Coronary artery (tissue), 2 donors: Measurements from ENCODE around the gene ST8SIA1.

Experiments
- DNase-seq: peaks from one replicate; pipeline ENCODE4 v3.0.0-alpha.2; 2017; ENCODE audit warnings: low spot score
- H3K27ac ChIP-seq, 2 donors: fragments of 200-600 bp; sonication (generic); one replicate each; pipeline ENCODE4 v1.5.1; 2016 to 2019
- H3K4me3 ChIP-seq: fragments of 200-600 bp; sonication (generic); 2 replicates; pipeline ENCODE4 v1.5.1; 2016; ENCODE audit warnings: mild to moderate bottlenecking, moderate library complexity
- TF ChIP-seq, protein P1 (sequence below): fragments of 200-600 bp; sonication (generic); IDR thresholded peaks from one replicate; pipeline ENCODE4 v1.5.1; 2019; ENCODE audit warnings: antibody characterized with exemption

The ST8SIA1 gene

DNA sequence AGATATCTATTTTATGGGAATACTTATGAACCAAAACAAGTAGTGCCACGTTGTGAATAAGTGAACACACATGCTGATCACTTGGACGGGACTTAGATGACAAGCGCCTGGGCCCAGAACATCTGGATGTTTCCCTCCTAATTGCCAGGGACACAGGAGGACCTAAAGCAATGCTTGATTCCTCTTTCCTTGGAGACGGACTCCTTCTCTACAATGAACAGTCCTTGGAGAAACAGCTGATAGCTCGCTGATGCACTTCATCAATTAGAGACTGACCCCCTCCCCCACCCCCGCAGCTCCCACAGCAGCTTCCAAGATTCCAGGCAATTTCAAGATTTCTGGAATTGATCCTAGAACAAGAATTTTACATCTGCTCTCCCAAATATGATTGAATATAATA, 86.4 kb downstream of the ST8SIA1 start:
- no peak overlapping the region for H3K4me3 ChIP-seq
- TF ChIP-seq, protein P1, sequence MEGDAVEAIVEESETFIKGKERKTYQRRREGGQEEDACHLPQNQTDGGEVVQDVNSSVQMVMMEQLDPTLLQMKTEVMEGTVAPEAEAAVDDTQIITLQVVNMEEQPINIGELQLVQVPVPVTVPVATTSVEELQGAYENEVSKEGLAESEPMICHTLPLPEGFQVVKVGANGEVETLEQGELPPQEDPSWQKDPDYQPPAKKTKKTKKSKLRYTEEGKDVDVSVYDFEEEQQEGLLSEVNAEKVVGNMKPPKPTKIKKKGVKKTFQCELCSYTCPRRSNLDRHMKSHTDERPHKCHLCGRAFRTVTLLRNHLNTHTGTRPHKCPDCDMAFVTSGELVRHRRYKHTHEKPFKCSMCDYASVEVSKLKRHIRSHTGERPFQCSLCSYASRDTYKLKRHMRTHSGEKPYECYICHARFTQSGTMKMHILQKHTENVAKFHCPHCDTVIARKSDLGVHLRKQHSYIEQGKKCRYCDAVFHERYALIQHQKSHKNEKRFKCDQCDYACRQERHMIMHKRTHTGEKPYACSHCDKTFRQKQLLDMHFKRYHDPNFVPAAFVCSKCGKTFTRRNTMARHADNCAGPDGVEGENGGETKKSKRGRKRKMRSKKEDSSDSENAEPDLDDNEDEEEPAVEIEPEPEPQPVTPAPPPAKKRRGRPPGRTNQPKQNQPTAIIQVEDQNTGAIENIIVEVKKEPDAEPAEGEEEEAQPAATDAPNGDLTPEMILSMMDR = no peak
- no peak overlapping the region for H3K27ac ChIP-seq
- DNase-seq = no peak

GRCh38 chr12:22246217-22246846, 88.2 kb downstream of the ST8SIA1 start:
- DNase-seq = no peak
- Histone ChIP-seq H3K4me3 (no peak overlapping the region), H3K27ac (no peak overlapping the region)
- TF ChIP-seq, protein P1 = no peak

DNA sequence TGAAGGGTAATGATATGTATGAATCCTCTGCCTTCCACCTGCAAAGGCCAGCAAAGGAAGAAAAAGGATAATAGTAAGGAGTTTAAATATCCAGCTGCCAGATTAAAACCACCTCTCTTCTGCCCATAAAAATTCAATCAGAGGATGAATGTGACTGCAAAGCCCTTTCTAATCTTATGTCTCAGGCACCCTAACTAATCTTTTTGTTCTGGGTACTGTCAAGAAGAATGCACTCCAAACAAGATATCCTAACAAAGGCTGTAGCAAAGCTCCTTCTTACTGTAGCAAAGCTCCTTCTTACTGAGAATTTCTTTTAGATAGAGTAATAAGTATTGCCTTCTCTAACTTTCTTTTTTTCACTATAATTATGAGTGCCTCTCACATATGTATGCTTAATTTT, 91.8 kb downstream of the ST8SIA1 start:
- TF ChIP-seq, protein P1 = no peak
- Histone ChIP-seq H3K4me3 (no peak overlapping the region), H3K27ac (no peak overlapping the region)
- DNase-seq = no peak

- Histone ChIP-seq H3K4me3 (no peak overlapping the region), H3K27ac (no peak overlapping the region)
- TF ChIP-seq, protein P1 = no peak
- DNase-seq = no peak
Observed at GRCh38 chr12:22238211-22238610, 96.3 kb downstream of the ST8SIA1 start.

DNA sequence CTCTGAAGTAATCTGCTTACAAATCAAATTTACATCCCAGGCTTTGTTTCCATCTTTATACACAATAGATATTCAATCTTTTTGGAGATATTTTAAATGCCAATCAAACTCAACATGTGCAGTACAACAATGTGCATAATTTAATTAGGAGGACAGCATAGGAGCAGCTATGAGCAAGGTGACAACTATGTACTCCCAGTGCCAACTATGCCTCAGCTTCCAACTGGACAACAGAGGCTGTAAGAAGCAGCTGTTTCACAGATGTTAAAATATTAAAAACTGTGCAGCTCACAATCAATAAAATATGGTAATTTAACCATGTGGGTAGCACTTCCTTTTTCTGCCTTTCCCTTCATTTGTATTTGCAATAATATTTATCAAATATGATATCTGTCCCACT, 99.9 kb downstream of the ST8SIA1 start:
- TF ChIP-seq, protein P1 = no peak
- DNase-seq = no peak
- no peak overlapping the region for H3K27ac ChIP-seq
- no peak overlapping the region for H3K4me3 ChIP-seq

- no peak for DNase-seq
- TF ChIP-seq, protein P1 = no peak
- H3K27ac ChIP-seq = no peak overlapping the region
- no peak overlapping the region for H3K4me3 ChIP-seq
Observed at GRCh38 chr12:22231836-22232235, 102.7 kb downstream of the ST8SIA1 start.

- no peak overlapping the region for H3K27ac ChIP-seq
- DNase-seq = no peak
- H3K4me3 ChIP-seq = no peak overlapping the region
- TF ChIP-seq, protein P1 = no peak
Observed at GRCh38 chr12:22231078-22231477, 103.4 kb downstream of the ST8SIA1 start.
